SK-N-MC (cell line): ENCODE measurements around the gene GRB7.

ENCODE experiments used
- EZH2 ChIP-seq: fragments of 200-600 bp; sonication (generic); IDR thresholded peaks from one replicate; pipeline ENCODE4 v1.6.1; 2017; ENCODE audit warnings: antibody characterized with exemption
- FOXP2 ChIP-seq: optimal IDR thresholded peaks from 2 replicates; pipeline ENCODE3; 2011; ENCODE audit warnings: mild to moderate bottlenecking, moderate library complexity; ENCODE audit not compliant: insufficient read depth; ENCODE audit errors: extremely low read length, control extremely low read depth
- POLR2AphosphoS5 ChIP-seq: IDR thresholded peaks from 2 replicates; pipeline ENCODE4 v1.6.1; 2012; ENCODE audit warnings: mild to moderate bottlenecking, low read depth, low read length, borderline replicate concordance

DNA sequence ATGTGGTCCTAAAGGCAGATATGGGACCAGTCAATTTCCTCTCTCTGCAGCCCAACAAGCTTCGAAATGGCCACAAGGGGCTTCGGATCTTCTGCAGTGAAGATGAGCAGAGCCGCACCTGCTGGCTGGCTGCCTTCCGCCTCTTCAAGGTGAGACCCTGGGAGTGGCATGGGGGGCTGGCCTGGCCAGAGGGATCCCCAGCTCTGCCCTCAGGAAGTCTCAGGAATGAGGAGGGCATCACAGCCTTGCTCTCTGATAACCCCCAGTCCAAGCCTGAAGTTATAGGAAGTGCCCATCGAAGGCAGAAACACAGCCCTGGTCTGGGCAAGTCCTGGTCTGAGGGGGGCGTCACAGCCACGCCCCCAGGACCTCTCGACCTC lies 7.1 kb downstream of the GRB7 start:
- TF ChIP-seq EZH2, result no peak
- TF ChIP-seq POLR2AphosphoS5, result no peak
- no peak for TF ChIP-seq FOXP2
